HG02763 (cell line): ENCODE measurements around the gene RPL27A.

Source experiments
- ATAC-seq: cut with Tn5 transposase; IDR thresholded peaks from one replicate; pipeline ENCODE4 v1.9.1; 2021; ENCODE audit warnings: mild to moderate bottlenecking, moderate library complexity; ENCODE audit not compliant: unreplicated experiment

The RPL27A gene

GRCh38 chr11:8672346-8672745 lies 10.2 kb upstream of the RPL27A start:
- ATAC-seq, result no peak

GRCh38 chr11:8674859-8675258 lies 7.7 kb upstream of the RPL27A start:
- no peak for ATAC-seq

- ATAC-seq, result no peak
Measured at GRCh38 chr11:8676458-8676857, 6.1 kb upstream of the RPL27A start.

- no peak for ATAC-seq
Measured at GRCh38 chr11:8679006-8679405, 3.6 kb upstream of the RPL27A start.

GRCh38 chr11:8681837-8682302 lies 722 bp upstream of the RPL27A start:
- ATAC-seq, result no peak

GRCh38 chr11:8683115-8683807 lies 669 bp downstream of the RPL27A start:
- ATAC-seq, result no peak

GRCh38 chr11:8684600-8685290 lies 2.2 kb downstream of the RPL27A start:
- no peak for ATAC-seq

GRCh38 chr11:8685306-8685705 lies 2.7 kb downstream of the RPL27A start:
- no peak for ATAC-seq

- no peak for ATAC-seq
Measured at GRCh38 chr11:8685820-8686219, 3.2 kb downstream of the RPL27A start.

GRCh38 chr11:8686325-8686724 lies 3.7 kb downstream of the RPL27A start:
- ATAC-seq, result no peak

- peak; percentile 97 for ATAC-seq
Measured at GRCh38 chr11:8688414-8689362, 6.1 kb downstream of the RPL27A start.

GRCh38 chr11:8689726-8690255 lies 7.2 kb downstream of the RPL27A start:
- no peak for ATAC-seq

- no peak for ATAC-seq
Measured at GRCh38 chr11:8690374-8691342, 8.1 kb downstream of the RPL27A start.

- no peak for ATAC-seq
Measured at GRCh38 chr11:8691601-8692000, 9.0 kb downstream of the RPL27A start.

GRCh38 chr11:8692417-8692816 lies 9.8 kb downstream of the RPL27A start:
- ATAC-seq, result no peak

GRCh38 chr11:8693010-8693551 lies 10.5 kb downstream of the RPL27A start:
- ATAC-seq, result no peak

- no peak for ATAC-seq
Measured at GRCh38 chr11:8693555-8693954, 11.0 kb downstream of the RPL27A start.

GRCh38 chr11:8694137-8694536 lies 11.5 kb downstream of the RPL27A start:
- ATAC-seq, result no peak

GRCh38 chr11:8697054-8697453 lies 14.5 kb downstream of the RPL27A start:
- no peak for ATAC-seq

- no peak for ATAC-seq
Measured at GRCh38 chr11:8698379-8698851, 15.8 kb downstream of the RPL27A start.
